DOHH2 (cell line): ENCODE results near the gene XRN2.

Source experiments
- CTCF ChIP-seq: fragments of 200-600 bp; sonication (generic); IDR thresholded peaks from one replicate; pipeline ENCODE4 v1.5.1; 2014; ENCODE audit warnings: antibody characterized with exemption, mild to moderate bottlenecking, low read depth, low read length; ENCODE audit not compliant: poor library complexity, severe bottlenecking
- EZH2phosphoT487 ChIP-seq: fragments of 200-600 bp; sonication (generic); IDR thresholded peaks from 2 replicates; pipeline ENCODE4 v1.6.1; 2017; ENCODE audit warnings: borderline replicate concordance, mild to moderate bottlenecking, antibody characterized with exemption, low read length, moderate library complexity, mixed read lengths

GRCh38 chr20:21265261-21266190 lies 37.6 kb upstream of the XRN2 start:
- TF ChIP-seq CTCF (no peak), EZH2phosphoT487 (no peak)
